NCI-H446 treated with DMSO at 0.1 percent for 48 hours (cell line): Measurements from ENCODE around the gene FBLN5.

Source experiments
- DNase-seq: peaks from one replicate; lab custom pipeline; 2025; lab: John Stamatoyannopoulos, UW

The FBLN5 gene

DNA sequence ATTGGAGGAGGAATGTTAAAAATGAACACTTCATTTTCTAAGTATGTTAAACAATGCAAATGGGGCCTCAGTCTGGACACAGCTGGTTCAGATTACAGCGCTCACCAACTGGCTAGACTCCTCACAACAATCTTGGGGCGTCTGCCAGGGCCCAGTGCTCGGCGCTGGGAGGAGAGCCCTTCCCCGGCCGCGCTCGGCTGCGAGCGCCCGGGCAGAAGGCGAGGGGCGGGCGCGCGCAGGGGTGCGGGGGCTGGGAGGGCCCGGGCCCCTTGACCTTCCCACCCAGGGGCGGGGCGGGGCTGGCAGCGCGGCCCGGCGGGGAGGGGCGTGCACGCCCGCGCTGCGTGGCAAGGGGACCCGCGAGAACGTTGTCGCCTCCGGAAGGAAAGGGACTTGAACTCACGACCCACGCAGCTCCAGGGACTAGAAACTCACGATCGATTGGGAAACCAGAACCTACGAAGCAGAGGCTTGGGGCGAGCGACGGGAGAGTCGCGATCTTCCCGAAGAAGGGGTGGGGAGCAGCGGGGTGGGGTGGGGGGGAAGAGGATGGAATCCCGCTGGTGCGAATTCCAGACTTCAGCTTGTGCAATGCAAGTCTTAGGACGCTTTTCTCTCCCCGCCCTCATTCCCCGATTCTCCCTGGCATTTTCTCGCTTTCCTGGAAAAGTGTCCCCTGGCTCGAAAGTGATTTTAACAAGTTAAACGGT is at the start of gene FBLN5:
Gene FBLN5 (minus strand): TSS at position 220 of the 710 bp plus-strand sequence. CDS start 465 bp downstream, outside the sequence.
- DNase-seq: no peak

DNA sequence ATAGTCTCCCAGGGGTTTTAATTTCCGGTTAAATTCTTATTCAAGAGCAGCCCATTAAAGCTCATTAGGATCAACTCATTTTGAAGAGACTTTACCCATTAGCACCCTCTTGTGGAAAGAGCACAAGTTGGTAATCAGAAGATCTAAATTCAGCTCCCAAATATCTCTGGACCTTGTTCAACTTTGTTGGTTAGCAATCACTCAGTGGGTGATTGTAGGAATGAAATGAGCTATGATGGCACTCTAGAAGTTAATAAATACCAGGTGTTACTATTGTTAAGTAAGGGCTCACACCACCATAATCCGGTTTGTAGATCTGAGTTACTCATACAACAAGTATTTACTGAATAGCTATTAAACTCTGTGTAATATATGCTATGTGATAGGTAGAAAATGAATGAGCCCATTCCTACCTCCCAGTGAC is 49.5 kb upstream of the FBLN5 start:
- DNase-seq: peak; percentile 16

GRCh38 chr14:91987192-91987591 is 39.7 kb upstream of the FBLN5 start:
- DNase-seq: no peak

- DNase-seq: peak; percentile 43
Observed at GRCh38 chr14:91985521-91986255, 38.2 kb upstream of the FBLN5 start.

DNA sequence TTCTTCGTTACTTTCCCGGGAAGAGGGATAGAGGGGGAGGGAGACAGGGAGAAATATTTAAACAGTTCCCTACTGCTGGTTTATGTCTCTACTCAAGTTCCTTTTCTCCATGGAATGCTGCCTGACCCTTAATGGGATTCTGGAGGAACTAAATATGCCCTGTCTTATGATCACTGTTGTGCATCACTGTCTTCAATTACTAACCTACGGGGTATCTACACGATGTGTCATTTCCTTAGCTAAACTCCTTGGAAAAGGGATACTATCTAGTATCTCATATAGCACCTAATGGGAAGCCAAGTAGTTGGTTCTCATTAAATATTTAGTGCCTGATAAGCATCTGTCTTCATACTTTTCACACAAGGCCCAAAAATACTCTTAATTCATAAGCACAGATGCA is 37.5 kb upstream of the FBLN5 start:
- no peak for DNase-seq

DNA sequence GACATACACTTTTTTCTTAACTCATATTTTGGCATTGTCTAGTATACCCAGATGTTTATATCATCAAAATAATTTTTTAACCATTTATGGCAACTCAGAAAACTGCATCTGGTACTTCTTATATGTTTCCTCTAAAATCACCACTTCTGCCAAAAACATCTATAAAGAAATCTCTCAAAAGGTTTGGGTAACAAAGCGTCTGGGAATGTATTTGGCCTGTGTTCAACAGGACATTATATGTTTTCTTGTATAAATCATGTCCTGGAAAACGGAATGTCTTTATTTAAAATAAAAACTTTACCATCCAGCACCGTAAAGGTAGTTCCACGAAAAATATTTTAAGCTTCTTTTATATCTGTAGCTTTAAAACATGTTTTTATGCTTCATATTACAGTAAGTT is 36.1 kb upstream of the FBLN5 start:
- no peak for DNase-seq

DNA sequence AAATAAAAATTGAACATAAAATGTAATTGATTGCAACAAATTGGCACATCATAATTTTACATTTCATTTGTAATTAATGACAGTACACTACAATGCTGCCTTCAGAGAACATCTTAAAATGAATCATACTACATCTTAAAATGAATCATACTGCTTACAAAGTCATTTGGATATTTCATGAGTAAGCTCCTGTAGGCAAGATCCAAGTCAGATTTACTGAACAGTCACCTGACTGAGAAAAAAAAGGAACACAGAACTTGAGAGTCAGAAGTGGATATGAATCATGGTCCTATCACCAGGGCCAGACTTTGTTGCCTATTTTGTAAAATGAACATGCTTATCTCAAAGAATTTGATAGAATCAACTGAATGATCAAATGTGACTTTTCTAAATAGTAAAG is 32.7 kb upstream of the FBLN5 start:
- no peak for DNase-seq

GRCh38 chr14:91977884-91978283 is 30.4 kb upstream of the FBLN5 start:
- no peak for DNase-seq

DNA sequence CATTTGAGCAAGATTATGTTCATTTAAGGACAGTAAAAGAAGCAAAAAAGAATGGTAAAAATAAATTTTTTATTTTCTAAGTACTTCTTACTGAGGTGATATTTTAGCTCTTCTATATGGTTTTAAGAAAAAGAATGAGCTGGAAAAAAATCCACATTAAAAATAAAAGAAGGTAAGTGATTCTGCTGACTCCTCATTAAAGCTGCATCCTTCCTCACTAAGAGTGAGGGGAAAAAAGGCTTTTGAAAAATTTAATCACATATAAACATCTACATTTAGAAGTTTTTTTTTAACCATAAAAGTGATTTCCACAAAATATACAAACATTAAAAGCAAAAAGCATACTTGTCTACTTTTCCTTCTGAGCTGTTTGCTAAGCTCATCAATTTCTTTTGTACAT is 28.3 kb upstream of the FBLN5 start:
- no peak for DNase-seq

DNA sequence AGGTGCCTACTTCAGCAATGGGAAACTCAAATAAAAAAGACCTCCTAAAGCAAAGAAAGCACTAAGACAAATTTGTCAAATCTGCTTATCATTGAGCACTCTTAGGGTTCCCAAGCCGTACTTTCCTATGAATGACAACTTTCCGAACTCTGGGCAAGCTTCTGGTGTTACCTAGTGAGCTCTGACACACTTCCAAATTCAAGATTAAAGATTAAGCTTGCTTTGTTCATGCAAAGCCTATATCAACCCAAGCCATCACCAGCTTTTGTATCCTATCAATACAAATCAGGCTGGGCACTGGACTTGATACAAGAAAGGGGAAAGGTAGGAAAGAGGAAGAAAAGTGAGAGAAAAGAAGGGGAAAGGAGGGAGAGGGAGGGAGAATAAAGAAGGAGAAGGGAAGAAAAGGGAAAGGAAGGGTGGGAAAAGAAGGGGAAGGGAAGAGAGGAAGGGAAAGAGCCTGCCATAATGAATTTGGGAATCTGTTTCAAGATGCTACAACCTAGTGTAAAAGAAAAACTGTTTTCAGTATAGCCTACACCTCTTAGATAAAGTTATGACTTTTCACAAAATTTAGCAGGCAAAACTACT is 23.8 kb upstream of the FBLN5 start:
- no peak for DNase-seq

GRCh38 chr14:91968280-91968679 is 20.8 kb upstream of the FBLN5 start:
- no peak for DNase-seq

GRCh38 chr14:91964724-91965123 is 17.2 kb upstream of the FBLN5 start:
- DNase-seq: no peak

DNA sequence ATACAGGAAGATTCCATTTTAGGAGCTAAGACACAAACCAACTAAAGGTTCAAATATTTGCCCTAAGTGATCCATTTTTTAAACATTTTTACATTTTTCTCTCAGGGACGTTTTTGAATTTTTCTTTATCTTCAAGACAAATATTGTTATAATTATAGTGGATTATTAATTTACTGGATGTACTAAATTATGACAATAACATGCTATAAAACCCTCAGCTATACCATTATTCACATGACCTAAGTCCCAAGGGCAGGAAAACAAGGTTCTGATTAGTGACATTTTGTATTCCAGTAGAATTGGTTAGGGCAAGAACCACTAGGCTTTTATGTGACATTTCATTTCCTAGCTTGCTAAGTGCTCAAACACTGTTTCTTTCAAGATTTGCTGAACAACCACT is 16.5 kb upstream of the FBLN5 start:
- DNase-seq: no peak

DNA sequence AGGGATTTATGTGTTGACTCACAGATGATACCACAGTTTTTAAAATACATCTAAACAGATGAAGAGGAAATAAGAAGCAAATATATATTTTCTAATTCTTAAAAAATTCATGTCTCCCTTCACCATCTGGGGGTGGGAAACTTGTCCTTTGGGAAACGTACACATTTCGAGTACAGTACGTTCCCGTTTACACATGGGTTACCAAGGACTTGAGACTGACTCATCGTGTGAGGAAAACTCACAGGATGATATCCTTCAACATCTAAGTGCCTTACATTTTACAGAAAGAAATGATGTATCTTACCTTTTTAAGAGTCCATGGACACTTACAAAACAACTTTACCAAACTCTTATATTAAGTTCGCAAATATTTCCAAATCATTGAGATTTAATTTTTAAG is 16.0 kb upstream of the FBLN5 start:
- no peak for DNase-seq

- no peak for DNase-seq
Observed at GRCh38 chr14:91961297-91962220, 14.1 kb upstream of the FBLN5 start.

DNA sequence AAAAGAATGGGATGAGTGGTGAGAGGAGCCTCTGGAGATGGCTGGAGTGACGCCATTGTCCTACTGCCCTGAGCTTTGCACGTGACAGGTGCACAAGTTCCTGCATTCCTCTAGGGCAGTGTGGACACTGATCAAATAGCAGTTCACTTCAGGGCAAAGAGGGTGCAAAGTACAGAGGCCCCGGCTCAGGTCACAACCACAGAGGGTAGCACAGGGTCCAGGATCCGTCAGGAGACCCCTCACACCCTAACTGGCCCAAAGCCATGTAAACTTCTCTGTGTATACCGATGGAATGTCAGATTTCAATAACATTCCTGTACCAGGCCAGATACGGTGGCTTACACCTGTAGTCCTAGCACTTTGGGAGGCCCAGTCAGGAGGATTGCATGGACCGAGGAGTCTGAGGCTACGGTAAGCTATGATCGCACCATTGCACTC is 10.4 kb upstream of the FBLN5 start:
- DNase-seq: no peak

GRCh38 chr14:91956616-91957015 is 9.1 kb upstream of the FBLN5 start:
- no peak for DNase-seq

- DNase-seq: no peak
Observed at GRCh38 chr14:91955168-91955567, 7.7 kb upstream of the FBLN5 start.

- DNase-seq: no peak
Observed at GRCh38 chr14:91953170-91953985, 5.9 kb upstream of the FBLN5 start.

- DNase-seq: no peak
Observed at GRCh38 chr14:91946622-91947474, 646 bp downstream of the FBLN5 start.
